VCaP (cell line): ENCODE results near the gene ZNF541.

Experiments used
- H3K27ac ChIP-seq: fragments of 450-650 bp; 2 replicates; pipeline ENCODE4 v1.5.1; 2017
- CTCF ChIP-seq: fragments of 450-650 bp; conservative IDR thresholded peaks from 2 replicates; pipeline ENCODE4 v1.5.1; 2017; ENCODE audit warnings: mild to moderate bottlenecking, moderate library complexity

Gene ZNF541

DNA sequence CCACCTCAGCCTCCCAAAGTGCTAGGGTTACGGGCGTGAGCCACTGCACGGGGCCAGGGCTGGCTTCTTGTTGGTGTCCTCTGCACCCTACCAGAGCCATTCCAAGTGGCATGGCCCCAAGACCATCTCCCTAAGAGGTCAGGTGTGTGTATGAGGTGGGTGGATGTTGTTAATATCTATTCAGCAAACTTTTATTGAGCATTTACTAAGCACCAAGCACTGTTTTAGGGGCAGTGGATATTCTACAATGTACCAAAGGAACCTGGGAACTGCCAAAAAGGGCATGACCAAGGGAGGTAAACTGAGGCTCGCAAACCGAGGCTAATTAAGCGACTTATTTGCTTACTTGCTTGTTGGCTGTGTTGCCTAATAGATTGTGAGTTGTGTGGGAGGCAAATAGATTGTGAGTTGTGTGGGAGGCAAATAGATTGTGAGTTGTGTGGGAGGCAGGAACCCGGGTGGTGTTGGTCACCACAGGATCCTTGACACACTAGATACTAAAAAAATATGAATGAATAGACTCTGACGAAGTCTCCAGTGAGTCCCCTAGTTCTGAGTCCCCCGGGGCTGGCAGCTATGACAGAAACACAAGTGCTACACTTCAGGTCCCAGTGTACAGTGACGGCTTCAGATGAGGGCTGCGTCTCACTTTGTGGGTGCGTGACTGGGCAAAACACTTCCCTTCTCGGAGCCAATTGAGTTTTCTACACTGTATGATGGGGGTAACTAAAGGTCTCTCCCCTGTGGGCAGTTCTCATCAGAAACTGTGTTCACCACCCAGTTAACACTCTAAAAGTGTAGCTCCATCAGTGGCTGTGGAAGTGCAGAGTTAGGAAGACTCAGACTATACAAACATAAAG, 31.0 kb upstream of the ZNF541 start:
- TF ChIP-seq CTCF = no peak
- H3K27ac ChIP-seq = no peak overlapping the region

GRCh38 chr19:47601180-47601904, 28.4 kb upstream of the ZNF541 start:
- no peak for TF ChIP-seq CTCF
- peak overlapping the region; percentile 86 for H3K27ac ChIP-seq

- TF ChIP-seq CTCF = no peak; the same call in 1 of the 2 replicates
- H3K27ac ChIP-seq = peak overlapping the region; percentile 86
These were observed 27.6 kb upstream of the ZNF541 start for GRCh38 chr19:47600246-47601179.

- H3K27ac ChIP-seq = peak overlapping the region; percentile 86
These were observed 26.8 kb upstream of the ZNF541 start for GRCh38 chr19:47599671-47600245.

DNA sequence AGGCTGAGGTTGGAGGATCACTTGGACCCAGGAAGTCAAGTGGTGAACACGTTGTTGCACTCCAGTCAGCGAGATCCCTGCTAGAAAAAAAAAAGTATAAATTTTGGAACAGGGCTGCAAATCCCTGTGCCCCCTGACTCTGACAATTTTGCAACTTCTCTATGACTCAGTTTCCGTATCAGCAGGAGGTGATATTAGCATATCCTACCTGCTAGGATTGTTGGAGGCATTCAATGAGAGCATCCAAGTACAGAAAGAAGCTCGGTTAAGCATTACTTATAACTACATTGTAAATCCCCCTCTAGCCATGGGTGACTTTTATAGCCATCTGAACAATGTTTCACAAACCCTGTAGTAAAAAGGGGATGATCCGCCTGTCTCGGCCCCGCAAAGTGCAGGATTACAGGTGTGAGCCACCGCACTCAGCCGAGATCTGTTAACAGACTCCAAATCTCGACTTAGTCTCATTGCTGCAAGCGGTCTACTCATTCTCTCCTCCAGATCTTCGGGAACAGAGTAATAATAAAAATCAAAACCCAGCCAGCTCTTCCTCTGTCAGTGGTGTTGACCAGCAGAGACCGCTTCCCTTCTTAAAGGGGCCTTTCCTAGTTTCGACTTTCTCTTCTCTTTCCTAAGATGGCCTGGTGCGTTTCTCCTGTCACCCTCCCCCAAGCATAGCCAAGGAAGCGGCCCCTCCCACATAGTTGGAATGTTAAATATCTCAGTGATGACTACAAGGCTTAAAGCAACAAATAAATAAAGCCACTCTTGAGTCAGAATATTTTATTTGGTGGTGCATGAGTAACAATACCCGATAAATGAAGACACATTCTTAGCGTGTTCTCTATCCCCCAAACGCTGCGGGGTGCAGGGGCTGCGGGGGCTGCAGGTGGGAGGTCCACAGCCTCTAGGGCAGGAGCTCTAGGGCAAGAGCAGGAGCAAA, 25.7 kb upstream of the ZNF541 start:
- H3K27ac ChIP-seq = no peak overlapping the region
- TF ChIP-seq CTCF = no peak

DNA sequence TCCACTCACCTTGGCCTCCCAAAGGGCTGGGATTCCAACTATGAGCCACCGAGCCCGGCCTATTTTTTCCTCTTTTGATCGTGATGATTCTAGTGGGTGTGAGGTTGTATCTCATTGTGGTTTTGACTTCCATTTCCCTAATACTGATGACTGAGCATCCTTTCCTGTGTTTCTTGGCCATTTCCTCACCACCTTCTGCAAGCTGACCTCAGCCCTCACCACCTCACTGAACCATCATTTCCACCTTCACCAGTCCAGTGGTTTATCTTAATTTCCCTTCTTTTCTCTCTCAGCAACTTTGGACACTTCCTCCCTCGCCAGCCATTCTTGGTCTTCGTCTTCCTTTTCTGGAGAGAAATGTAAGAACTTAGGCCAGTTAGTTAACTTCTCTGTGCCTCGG, 23.0 kb upstream of the ZNF541 start:
- H3K27ac ChIP-seq = no peak overlapping the region
- no peak for TF ChIP-seq CTCF

DNA sequence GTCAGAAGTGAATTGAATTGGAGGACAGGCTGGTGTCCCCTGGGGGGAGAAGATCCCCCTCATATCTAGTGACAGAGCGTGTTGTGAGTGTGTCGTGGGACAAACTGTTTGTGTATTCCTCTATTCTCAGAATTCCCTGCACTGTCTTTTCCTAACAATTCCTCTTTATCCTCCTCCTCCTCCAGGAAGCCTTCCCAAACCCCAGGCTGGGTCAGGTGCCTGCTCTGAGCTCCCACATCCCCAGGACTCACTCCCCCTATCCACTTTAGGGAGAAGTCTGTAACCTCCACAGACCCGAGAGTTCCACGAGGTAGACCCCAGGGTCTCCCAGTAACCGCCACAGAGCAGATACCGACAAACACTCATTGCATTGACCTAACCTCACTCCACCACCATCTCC, 20.9 kb upstream of the ZNF541 start:
- TF ChIP-seq CTCF = no peak
- H3K27ac ChIP-seq = no peak overlapping the region
